Measurements from ENCODE around the gene ERC2.

DNA sequence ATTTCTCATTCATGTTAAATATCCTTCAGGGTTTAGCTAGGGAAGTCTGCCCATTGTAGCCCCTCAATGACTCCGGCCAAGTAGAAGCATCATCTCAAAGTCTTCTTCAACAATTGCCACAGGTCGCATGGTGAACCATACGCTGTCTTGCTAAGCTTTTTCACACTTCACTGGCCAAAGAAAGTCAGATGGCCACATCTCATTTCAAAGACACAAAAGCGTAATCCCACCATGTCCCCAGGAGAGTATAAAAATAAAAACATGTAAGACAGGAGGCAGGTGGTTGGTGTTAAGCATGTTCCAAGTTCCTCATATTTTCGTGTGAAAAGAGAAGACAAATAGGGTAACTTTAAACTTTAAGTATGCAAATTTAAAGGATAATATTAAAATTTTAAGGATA, 147.4 kb downstream of the ERC2 start:
- TF ChIP-seq EP300 (IDR thresholded peaks at IDR 0.05; ENCODE audit: borderline replicate concordance) (no peak), MAX (IDR thresholded peaks at IDR 0.05) (no peak), RAD21 (IDR thresholded peaks at IDR 0.05; ENCODE audit: low read depth) (no peak), NFIC (IDR thresholded peaks at IDR 0.05) (no peak), EGR1 (IDR thresholded peaks at IDR 0.05) (no peak), CEBPB (IDR thresholded peaks at IDR 0.05) (no peak), TAF1 (IDR thresholded peaks at IDR 0.05; ENCODE audit: low read depth) (no peak), REST (IDR thresholded peaks at IDR 0.05; ENCODE audit: low read depth) (no peak), YY1 (IDR thresholded peaks at IDR 0.05; ENCODE audit: low read depth) (no peak), FOXM1 (IDR thresholded peaks at IDR 0.05; ENCODE audit: borderline replicate concordance, low read depth) (no peak), ZBTB7A (IDR thresholded peaks at IDR 0.05; ENCODE audit: low read depth) (no peak), TCF12 (IDR thresholded peaks at IDR 0.05; ENCODE audit: low read depth) (no peak), CREB1 (IDR thresholded peaks at IDR 0.05; ENCODE audit: low read depth) (no peak)

Data from Ishikawa (cell line).